Hindlimb muscle (tissue), 1 donor: ENCODE results near the gene CWF19L2. TPM values are rescaled to one million over a fixed set of nuclear protein-coding genes. Genes with fewer than 3 reads are reported as not detected.
"Not testable (repeated sequence)": the region's sequence is repeated elsewhere in the genome, so short reads cannot be mapped to it uniquely, and the experiment has no call there.

Experiments used
- DNase-seq: peaks from one replicate; pipeline ENCODE4 v3.0.0-alpha.2; 2013
- polyA plus RNA-seq: library from polyadenylated mRNA; unstranded; fragments of 120-200 nt; gene quantifications from one replicate; pipeline ENCODE4 v1.2.1, GENCODE V29; 2013; ENCODE audit not compliant: insufficient read length

CWF19L2 gene
- polyA plus RNA-seq, 1 donor: 8.3 TPM

- no peak for DNase-seq
Measured at GRCh38 chr11:107438148-107438547, 19.5 kb downstream of the CWF19L2 start.

- DNase-seq: no peak
Measured at GRCh38 chr11:107430525-107430924, 27.1 kb downstream of the CWF19L2 start.

- DNase-seq: no peak
Measured at GRCh38 chr11:107427569-107428180, 29.9 kb downstream of the CWF19L2 start.

GRCh38 chr11:107413352-107413751 is 44.3 kb downstream of the CWF19L2 start:
- no peak for DNase-seq

GRCh38 chr11:107408762-107409211 is 48.8 kb downstream of the CWF19L2 start:
- DNase-seq: no peak

- no peak for DNase-seq
Measured at GRCh38 chr11:107405260-107405659, 52.4 kb downstream of the CWF19L2 start.

- not testable (repeated sequence) for DNase-seq
Measured at GRCh38 chr11:107401131-107401530, 56.5 kb downstream of the CWF19L2 start.

- DNase-seq: no peak
Measured at GRCh38 chr11:107397357-107397756, 60.3 kb downstream of the CWF19L2 start.

- DNase-seq: no peak
Measured at GRCh38 chr11:107392611-107393010, 65.0 kb downstream of the CWF19L2 start.

GRCh38 chr11:107390701-107391100 is 66.9 kb downstream of the CWF19L2 start:
- not testable (repeated sequence) for DNase-seq

- no peak for DNase-seq
Measured at GRCh38 chr11:107387666-107388065, 70.0 kb downstream of the CWF19L2 start.

- no peak for DNase-seq
Measured at GRCh38 chr11:107385361-107385981, 72.2 kb downstream of the CWF19L2 start.

GRCh38 chr11:107384144-107384852 is 73.3 kb downstream of the CWF19L2 start:
- DNase-seq: no peak

GRCh38 chr11:107372439-107372838 is 85.2 kb downstream of the CWF19L2 start:
- DNase-seq: no peak

- DNase-seq: no peak
Measured at GRCh38 chr11:107370390-107370789, 87.2 kb downstream of the CWF19L2 start.

GRCh38 chr11:107359701-107360100 is 97.9 kb downstream of the CWF19L2 start:
- no peak for DNase-seq

GRCh38 chr11:107357877-107358276 is 99.7 kb downstream of the CWF19L2 start:
- no peak for DNase-seq

GRCh38 chr11:107354780-107355179 is 102.8 kb downstream of the CWF19L2 start:
- DNase-seq: no peak

GRCh38 chr11:107337917-107338316 is 119.7 kb downstream of the CWF19L2 start:
- no peak for DNase-seq

GRCh38 chr11:107331728-107332127 is 125.9 kb downstream of the CWF19L2 start:
- no peak for DNase-seq

- DNase-seq: no peak
Measured at GRCh38 chr11:107329164-107329563, 128.5 kb downstream of the CWF19L2 start.

GRCh38 chr11:107316426-107316825 is 141.2 kb downstream of the CWF19L2 start:
- DNase-seq: no peak

- no peak for DNase-seq
Measured at GRCh38 chr11:107307991-107308390, 149.6 kb downstream of the CWF19L2 start.

GRCh38 chr11:107301878-107302277 is 155.7 kb downstream of the CWF19L2 start:
- no peak for DNase-seq
